Keratinocyte (primary cell): ENCODE results near the gene LSM10. TPM values are rescaled to one million over a fixed set of nuclear protein-coding genes. Genes with fewer than 3 reads are reported as not detected.

Experiments used
- DNase-seq: peaks from one replicate; pipeline ENCODE4 v3.0.0-alpha.2; 2011; ENCODE audit warnings: low read depth, missing footprints, low spot score
- FAIRE-seq: peaks from 2 replicates; lab custom pipeline; 2011; peaks lifted over from hg19 to GRCh38; lab: Jason Lieb, UNC
- H2AFZ ChIP-seq: 2 replicates; pipeline ENCODE4 v1.6.0; 2012; ENCODE audit warnings: low read length, control low read depth, inconsistent platforms; ENCODE audit not compliant: control insufficient read depth
- H3K27ac ChIP-seq: 2 replicates; pipeline ENCODE4 v1.5.1; 2011; ENCODE audit warnings: low read length; ENCODE audit not compliant: control insufficient read depth, insufficient read depth
- H3K27me3 ChIP-seq: 3 replicates; pipeline ENCODE4 v1.6.0; 2011; ENCODE audit warnings: low read length; ENCODE audit not compliant: control insufficient read depth, insufficient read depth; ENCODE audit errors: extremely low read depth
- H3K36me3 ChIP-seq, 2 experiments: 2 replicates in 1 of 2; 3 replicates in 1 of 2; pipeline ENCODE4 v1.5.1; 2011; ENCODE audit warnings: low read length in 2 of 2, mild to moderate bottlenecking in 1 of 2; ENCODE audit not compliant: control insufficient read depth in 2 of 2, insufficient read depth in 2 of 2; ENCODE audit errors: extremely low read depth in 1 of 2
- H3K4me1 ChIP-seq: 3 replicates; pipeline ENCODE4 v1.5.1; 2011; ENCODE audit warnings: low read length; ENCODE audit not compliant: control insufficient read depth, insufficient read depth; ENCODE audit errors: extremely low read depth
- H3K4me2 ChIP-seq: 3 replicates; pipeline ENCODE4 v1.6.0; 2011; ENCODE audit warnings: low read depth, low read length; ENCODE audit not compliant: control insufficient read depth, insufficient read depth; ENCODE audit errors: extremely low read depth
- H3K4me3 ChIP-seq, 3 experiments: fragments of 200-600 bp in 1 of 3; sonication (generic) in 1 of 3; 2 replicates in 2 of 3; 3 replicates in 1 of 3; pipeline ENCODE4 v1.5.1; 2011 to 2016; ENCODE audit warnings: low read length in 3 of 3, mild to moderate bottlenecking in 3 of 3, control low read depth in 2 of 3, inconsistent platforms in 1 of 3, low read depth in 1 of 3, mixed read lengths in 1 of 3, mixed run types in 1 of 3, moderate library complexity in 1 of 3; ENCODE audit not compliant: control insufficient read depth in 2 of 3, insufficient read depth in 2 of 3; ENCODE audit errors: extremely low read depth in 1 of 3
- H3K79me2 ChIP-seq: 2 replicates; pipeline ENCODE4 v1.6.0; 2012; ENCODE audit warnings: low read length; ENCODE audit not compliant: control insufficient read depth, insufficient read depth
- H3K9ac ChIP-seq: 3 replicates; pipeline ENCODE4 v1.6.0; 2011; ENCODE audit warnings: low read length; ENCODE audit not compliant: control insufficient read depth, insufficient read depth; ENCODE audit errors: extremely low read depth
- H3K9me1 ChIP-seq: 3 replicates; pipeline ENCODE4 v1.6.0; 2011; ENCODE audit warnings: low read length; ENCODE audit not compliant: control insufficient read depth, insufficient read depth; ENCODE audit errors: extremely low read depth
- H3K9me3 ChIP-seq: 2 replicates; pipeline ENCODE4 v1.5.1; 2012; ENCODE audit warnings: low read depth, low read length; ENCODE audit not compliant: control insufficient read depth
- H4K20me1 ChIP-seq: 3 replicates; pipeline ENCODE4 v1.6.0; 2011; ENCODE audit warnings: low read length; ENCODE audit not compliant: control insufficient read depth, insufficient read depth; ENCODE audit errors: extremely low read depth
- CTCF ChIP-seq, 3 experiments: IDR thresholded peaks in 1 of 3; conservative IDR thresholded peaks in 1 of 3; optimal IDR thresholded peaks in 1 of 3; 2 replicates in 2 of 3; 3 replicates in 1 of 3; pipeline versions ENCODE3 to v1.5.1; 2011; ENCODE audit warnings: low read length in 3 of 3, mild to moderate bottlenecking in 3 of 3, moderate library complexity in 2 of 3, control low read depth in 1 of 3, inconsistent platforms in 1 of 3; ENCODE audit not compliant: insufficient read depth in 2 of 3; ENCODE audit errors: extremely low read depth in 1 of 3
- EZH2 ChIP-seq: IDR thresholded peaks from one replicate; pipeline ENCODE4 v1.6.1; 2012; ENCODE audit warnings: inconsistent platforms, mild to moderate bottlenecking, low read length, moderate library complexity
- dilution Hi-C: fragments of 300-500 bp; cut with MboI; formaldehyde crosslinking; loops from one replicate; pipeline ENCODE4 v1.7.0; 2020; ENCODE audit warnings: low sequenced_read_pairs; ENCODE audit not compliant: extremely low pct_ligation_motif_present
- polyA plus RNA-seq, 5 experiments: library from polyadenylated mRNA; depleted of rRNA in 3 of 5; stranded (reverse) in 3 of 5; stranded (forward) in 1 of 5; unstranded in 1 of 5; fragments of >200 nt; gene quantifications; 1 replicate in 1 of 5; 2 replicates in 3 of 5; 3 replicates in 1 of 5; pipeline versions ENCODE4 v1.2.1 to v1.2.3, GENCODE V29; 2011 to 2012; ENCODE audit warnings: missing spikeins in 2 of 5, low read depth in 1 of 5, low replicate concordance in 1 of 5
- small RNA-seq, 3 experiments: library from RNA; depleted of rRNA; stranded (forward); fragments of <200 nt; gene quantifications; one replicate each; pipeline ENCODE3, GENCODE V24; 2012; ENCODE audit warnings: low read depth in 3 of 3, low replicate concordance in 1 of 3; ENCODE audit not compliant: insufficient read length in 3 of 3

Gene LSM10
- polyA plus RNA-seq, 1 donor (not counting 4 experiments of a cell fraction or from before 2014, with no cell fraction given) = 45.3 TPM

GRCh38 chr1:36344395-36344680, 53.4 kb downstream of the LSM10 start:
- dilution Hi-C loops = no loop called here
- H2AFZ ChIP-seq = no peak overlapping the region
- no peak overlapping the region for H3K4me2 ChIP-seq
- no peak overlapping the region for H3K9ac ChIP-seq
- no peaks in the 10 kb centered on the region for H3K9me3 ChIP-seq
- H3K36me3 ChIP-seq = peaks cover 37 to 44% of the 10 kb centered on the region in 2 experiments
- peaks cover 15% of the 10 kb centered on the region for H3K4me1 ChIP-seq
- H3K9me1 ChIP-seq = no peaks in the 10 kb centered on the region
- no peak overlapping the region for H3K27ac ChIP-seq
- no peaks in the 10 kb centered on the region for H3K79me2 ChIP-seq
- H4K20me1 ChIP-seq = no peaks in the 10 kb centered on the region
- H3K27me3 ChIP-seq = no peaks in the 10 kb centered on the region
- TF ChIP-seq CTCF (optimal IDR thresholded peaks at IDR 0.05 in 1 of 3, IDR thresholded peaks at IDR 0.05 in 1 of 3, conservative IDR thresholded peaks at IDR 0.05 in 1 of 3; ENCODE audit: extremely low read depth in 1 of 3, insufficient read depth in 2 of 3, low read length in 3 of 3) = no peak
- no peak for TF ChIP-seq EZH2
- DNase-seq = no peak
- H3K4me3 ChIP-seq = no peak overlapping the region
- FAIRE-seq = no peak

- Histone ChIP-seq H4K20me1 (no peaks in the 10 kb centered on the region), H3K4me1 (peaks cover 10% of the 10 kb centered on the region), H3K79me2 (no peaks in the 10 kb centered on the region), H3K27me3 (no peaks in the 10 kb centered on the region), H3K9me1 (no peaks in the 10 kb centered on the region), H3K36me3 (peaks cover 33 to 44% of the 10 kb centered on the region in 2 experiments), H3K9me3 (no peaks in the 10 kb centered on the region), H3K27ac (no peak overlapping the region), H3K4me2 (no peak overlapping the region), H3K4me3 (no peak overlapping the region), H2AFZ (no peak overlapping the region), H3K9ac (no peak overlapping the region)
- dilution Hi-C loops = no loop called here
- TF ChIP-seq EZH2 = no peak
- DNase-seq (no peak), FAIRE-seq (no peak)
Observed at GRCh38 chr1:36343651-36344394, 53.9 kb downstream of the LSM10 start.

Small RNA genes within 50 kb of the gene (small RNA-seq; reads per million reads assigned to genes)
- 0 to 0.25 (median 0) reads per million in 3 experiments for gene RNU4-27P
- gene SNORA63C = 0 to 1.8 (median 0.47) reads per million in 3 experiments

Other genes with a start within 250 kb of the LSM10 start
- gene TRAPPC3, start 248.4 kb downstream of the LSM10 start, polyA plus RNA-seq = 145 to 173 TPM (median 169 TPM) in 3 replicates
- 75.0 to 168 TPM (median 84.4 TPM) in 3 replicates for gene MAP7D1, start 241.7 kb downstream of the LSM10 start, polyA plus RNA-seq
- gene THRAP3, start 173.5 kb downstream of the LSM10 start, polyA plus RNA-seq = 58.4 to 79.6 TPM (median 76.1 TPM) in 3 replicates
- gene SH3D21, start 91.5 kb downstream of the LSM10 start, polyA plus RNA-seq = 4.8 to 17.4 TPM (median 7.1 TPM) in 3 replicates
- gene EVA1B, start 74.3 kb downstream of the LSM10 start, polyA plus RNA-seq = 2.4 to 4.3 TPM (median 2.7 TPM) in 3 replicates
- 8.5 to 10.4 TPM (median 10.3 TPM) in 3 replicates for gene STK40, start 12.0 kb downstream of the LSM10 start, polyA plus RNA-seq
- gene OSCP1, start 52.5 kb upstream of the LSM10 start, polyA plus RNA-seq = 7.1 to 12.5 TPM (median 9.5 TPM) in 3 replicates
- gene MRPS15, start 66.5 kb upstream of the LSM10 start, polyA plus RNA-seq = 74.2 to 133 TPM (median 130 TPM) in 3 replicates
- gene CSF3R, start 85.0 kb upstream of the LSM10 start, polyA plus RNA-seq = not detected in 3 replicates